Esophagus (tissue), 2 donors: ENCODE measurements around the gene ANXA6. TPM values are rescaled to one million over a fixed set of nuclear protein-coding genes. Genes with fewer than 3 reads are reported as not detected.

Source experiments
- H3K27ac ChIP-seq, 2 donors: one replicate each; pipeline ENCODE4 v1.5.1; 2013; ENCODE audit warnings: low read depth in 2 of 2, mild to moderate bottlenecking in 2 of 2, inconsistent platforms in 1 of 2, low read length in 1 of 2, moderate library complexity in 1 of 2
- H3K27me3 ChIP-seq, 2 donors: one replicate each; pipeline ENCODE4 v1.6.1; 2013; ENCODE audit warnings: low read length in 2 of 2, control low read depth in 1 of 2, mild to moderate bottlenecking in 1 of 2; ENCODE audit not compliant: insufficient read depth in 2 of 2, control insufficient read depth in 1 of 2
- H3K36me3 ChIP-seq, 2 donors: one replicate each; pipeline ENCODE4 v1.6.1; 2013; ENCODE audit warnings: low read length in 1 of 2; ENCODE audit not compliant: control insufficient read depth in 2 of 2, insufficient read depth in 2 of 2
- H3K4me1 ChIP-seq, 2 donors: one replicate each; pipeline ENCODE4 v1.6.1; 2013; ENCODE audit warnings: low read length in 1 of 2; ENCODE audit not compliant: control insufficient read depth in 2 of 2, insufficient read depth in 2 of 2
- H3K4me3 ChIP-seq, 2 donors: one replicate each; pipeline ENCODE4 v1.5.1; 2013; ENCODE audit warnings: low read length in 2 of 2, mild to moderate bottlenecking in 2 of 2, low read depth in 1 of 2, moderate library complexity in 1 of 2
- H3K9me3 ChIP-seq, 2 donors: one replicate each; pipeline ENCODE4 v1.6.1; 2013; ENCODE audit warnings: mild to moderate bottlenecking in 2 of 2, low read depth in 1 of 2, low read length in 1 of 2, moderate library complexity in 1 of 2; ENCODE audit not compliant: control insufficient read depth in 2 of 2, insufficient read depth in 1 of 2
- WGBS, 2 donors: extraction: QIAGEN DNeasy Blood & Tissue Kit; methylation state at CpG; one replicate each; pipeline ENCODE4 v1.1.7; 2013; 5-methylcytosine and 5-hydroxymethylcytosine counted together
- polyA plus RNA-seq, 2 donors: library from polyadenylated mRNA; stranded (reverse); fragments of 200-250 nt; gene quantifications; one replicate each; pipeline ENCODE4 v1.2.3, GENCODE V29; 2013
- donor health status: healthy with polysubstance abuse.
- donor health status: Bipolar disorder and iron deficiency.

The ANXA6 gene
- polyA plus RNA-seq, 2 donors, result 10.7 to 23.2 TPM

DNA sequence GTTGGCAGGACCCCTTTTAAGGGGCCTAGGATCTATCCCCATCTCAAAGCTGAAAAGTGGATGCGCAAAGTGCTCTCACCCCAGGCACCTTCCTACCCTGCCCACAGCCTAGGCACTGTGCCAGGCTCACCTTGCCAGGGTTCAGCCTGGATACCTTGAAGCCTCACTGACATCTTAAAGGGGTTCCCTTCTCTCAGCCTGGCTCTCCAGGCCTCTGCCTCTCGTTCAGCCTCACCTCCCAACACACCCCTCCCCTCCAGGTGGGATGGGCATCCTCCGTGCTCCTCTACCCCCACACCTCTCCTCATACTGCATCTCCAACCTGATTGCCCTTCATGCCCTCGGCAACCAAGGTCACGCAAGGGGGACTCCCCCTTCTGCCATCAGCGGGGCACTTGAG lies 102.2 kb downstream of the ANXA6 start:
- 86 to 88% methylated on average over 6 of the region's 6 CpGs for WGBS, 2 donors
- no peaks in the 10 kb centered on the region for H3K27me3 ChIP-seq
- no peak overlapping the region for H3K27ac ChIP-seq
- no peaks in the 10 kb centered on the region for H3K9me3 ChIP-seq
- peaks cover 0 to 7% of the 10 kb centered on the region in 2 donors for H3K4me1 ChIP-seq
- H3K36me3 ChIP-seq, result peaks cover 18 to 52% of the 10 kb centered on the region in 2 donors
- no peak overlapping the region for H3K4me3 ChIP-seq

DNA sequence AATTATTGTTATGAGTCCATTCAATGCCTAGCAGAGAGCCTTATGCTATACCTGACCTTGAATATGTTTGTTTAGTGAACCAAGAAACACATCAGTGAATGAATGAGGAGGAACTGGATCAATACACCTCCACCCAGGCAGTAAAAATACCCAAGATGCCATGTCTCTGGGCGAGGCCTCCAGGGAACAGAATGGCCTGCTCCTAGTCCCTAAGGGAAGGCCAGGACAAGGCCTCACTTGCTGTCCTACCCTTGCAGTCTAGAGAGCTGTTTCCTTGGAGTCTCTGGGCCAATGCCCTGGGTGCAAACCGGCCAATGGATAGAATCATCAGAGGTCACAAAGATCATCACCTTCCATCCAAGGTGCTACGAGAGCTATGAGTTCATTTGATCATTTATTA lies 102.9 kb downstream of the ANXA6 start:
- Histone ChIP-seq H3K36me3 (peaks cover 20 to 51% of the 10 kb centered on the region in 2 donors), H3K9me3 (no peaks in the 10 kb centered on the region), H3K4me3 (no peak overlapping the region), H3K27me3 (no peaks in the 10 kb centered on the region), H3K27ac (no peak overlapping the region), H3K4me1 (peaks cover 0 to 2% of the 10 kb centered on the region in 2 donors)
- 75 to 91% methylated on average over 3 of the region's 3 CpGs for WGBS, 2 donors

DNA sequence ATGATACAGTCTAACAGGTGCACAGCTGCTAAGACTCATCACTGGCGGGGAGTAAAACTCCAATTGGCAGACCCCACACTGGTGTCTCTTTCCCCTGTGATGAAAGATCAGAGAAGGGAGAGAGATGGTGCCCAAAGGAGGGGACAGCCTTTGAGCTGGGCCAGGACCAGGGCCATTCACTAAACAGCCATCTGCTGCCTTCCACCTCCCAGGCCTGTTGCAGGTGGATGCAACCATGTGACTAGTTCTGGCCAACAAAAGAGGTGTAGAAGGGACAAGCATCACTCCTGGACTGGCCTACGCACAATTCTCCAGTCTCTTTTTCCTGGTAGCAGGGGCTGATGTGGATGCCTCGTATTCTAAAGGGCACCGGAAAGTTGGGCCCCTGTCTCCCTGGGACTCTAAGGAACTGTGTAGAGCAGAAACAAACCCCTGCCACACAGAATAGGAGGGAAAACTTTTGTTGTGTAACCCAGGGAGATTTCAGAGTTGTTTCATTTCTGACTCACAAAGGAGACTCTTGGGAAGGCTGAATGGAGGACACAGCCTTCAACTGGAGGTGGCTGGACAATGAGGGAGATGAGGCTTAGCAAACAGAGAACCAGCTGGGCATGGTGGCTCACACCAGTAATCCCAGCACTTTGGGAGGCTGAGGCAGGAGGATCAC lies 103.7 kb downstream of the ANXA6 start:
- 96% methylated on average over 4 of the region's 4 CpGs for WGBS, 2 donors
- peak overlapping the region in 1 of 2 donors; percentile 45 for H3K27ac ChIP-seq
- no peaks in the 10 kb centered on the region for H3K9me3 ChIP-seq
- no peak overlapping the region for H3K4me3 ChIP-seq
- peaks cover 18 to 55% of the 10 kb centered on the region in 2 donors for H3K36me3 ChIP-seq
- H3K27me3 ChIP-seq, result no peaks in the 10 kb centered on the region
- peaks cover 0 to 2% of the 10 kb centered on the region in 2 donors for H3K4me1 ChIP-seq

DNA sequence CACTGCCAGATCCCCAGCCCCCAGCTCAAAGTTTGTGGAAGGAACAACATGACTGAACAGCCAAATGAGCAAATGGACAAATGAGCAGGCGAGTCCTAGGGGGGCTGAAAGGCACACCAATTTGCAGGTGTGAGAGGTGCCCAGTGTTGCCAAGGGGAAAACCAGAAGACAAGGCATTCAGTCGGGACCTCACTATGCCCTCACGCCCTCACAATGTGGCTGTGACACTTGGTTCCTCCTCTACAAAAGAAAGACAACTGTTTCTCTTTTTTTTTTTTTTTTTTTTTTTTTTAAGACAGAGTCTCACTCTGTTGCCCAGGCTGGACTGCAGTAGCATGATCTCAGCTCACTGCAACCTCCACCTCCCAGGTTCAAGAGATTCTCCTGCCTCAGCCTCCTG lies 104.7 kb downstream of the ANXA6 start:
- peaks cover 15 to 56% of the 10 kb centered on the region in 2 donors for H3K36me3 ChIP-seq
- H3K4me3 ChIP-seq, result no peak overlapping the region
- H3K9me3 ChIP-seq, result no peaks in the 10 kb centered on the region
- peaks cover 0 to 2% of the 10 kb centered on the region in 2 donors for H3K4me1 ChIP-seq
- no peaks in the 10 kb centered on the region for H3K27me3 ChIP-seq
- WGBS, 2 donors, result 83 to 87% methylated on average over 3 of the region's 3 CpGs
- no peak overlapping the region for H3K27ac ChIP-seq

DNA sequence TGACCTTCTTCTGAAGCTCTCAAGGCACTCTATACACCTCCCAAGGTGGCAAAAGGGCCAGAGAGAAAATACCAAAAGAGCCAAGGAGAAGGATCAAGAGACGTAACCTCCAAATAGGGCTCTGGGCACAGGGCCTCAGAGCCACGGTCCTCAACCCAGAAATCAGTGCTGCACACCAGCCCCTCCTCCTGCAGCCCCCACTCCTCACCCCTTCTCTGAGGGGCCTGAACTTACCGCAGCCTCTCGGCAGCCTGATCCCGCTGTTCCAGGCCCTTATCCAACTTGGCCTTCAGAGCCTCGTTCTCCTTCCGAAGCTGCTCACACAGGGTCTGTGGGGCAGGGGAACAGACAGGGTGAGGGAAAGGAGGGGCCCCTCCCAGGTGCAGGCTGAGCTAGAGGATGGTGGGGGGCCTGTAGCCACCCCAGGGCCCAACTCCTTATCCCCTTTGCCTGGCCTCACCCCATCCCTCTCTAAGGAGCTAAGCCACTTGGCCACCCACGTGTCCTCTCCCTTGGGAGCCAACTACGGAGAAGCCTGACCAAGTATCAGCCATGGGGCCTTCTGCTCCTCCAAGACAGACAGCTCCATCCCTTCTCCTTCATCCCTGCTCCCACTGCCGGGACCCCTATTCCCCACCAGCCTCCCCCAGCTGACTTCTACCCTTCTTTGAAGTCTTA lies 105.5 kb downstream of the ANXA6 start:
- 80 to 82% methylated on average over 10 of the region's 10 CpGs for WGBS, 2 donors
- Histone ChIP-seq H3K4me1 (peaks cover 0 to 2% of the 10 kb centered on the region in 2 donors), H3K27me3 (no peaks in the 10 kb centered on the region), H3K36me3 (peaks cover 15 to 60% of the 10 kb centered on the region in 2 donors), H3K4me3 (no peak overlapping the region), H3K9me3 (no peaks in the 10 kb centered on the region), H3K27ac (no peak overlapping the region)

DNA sequence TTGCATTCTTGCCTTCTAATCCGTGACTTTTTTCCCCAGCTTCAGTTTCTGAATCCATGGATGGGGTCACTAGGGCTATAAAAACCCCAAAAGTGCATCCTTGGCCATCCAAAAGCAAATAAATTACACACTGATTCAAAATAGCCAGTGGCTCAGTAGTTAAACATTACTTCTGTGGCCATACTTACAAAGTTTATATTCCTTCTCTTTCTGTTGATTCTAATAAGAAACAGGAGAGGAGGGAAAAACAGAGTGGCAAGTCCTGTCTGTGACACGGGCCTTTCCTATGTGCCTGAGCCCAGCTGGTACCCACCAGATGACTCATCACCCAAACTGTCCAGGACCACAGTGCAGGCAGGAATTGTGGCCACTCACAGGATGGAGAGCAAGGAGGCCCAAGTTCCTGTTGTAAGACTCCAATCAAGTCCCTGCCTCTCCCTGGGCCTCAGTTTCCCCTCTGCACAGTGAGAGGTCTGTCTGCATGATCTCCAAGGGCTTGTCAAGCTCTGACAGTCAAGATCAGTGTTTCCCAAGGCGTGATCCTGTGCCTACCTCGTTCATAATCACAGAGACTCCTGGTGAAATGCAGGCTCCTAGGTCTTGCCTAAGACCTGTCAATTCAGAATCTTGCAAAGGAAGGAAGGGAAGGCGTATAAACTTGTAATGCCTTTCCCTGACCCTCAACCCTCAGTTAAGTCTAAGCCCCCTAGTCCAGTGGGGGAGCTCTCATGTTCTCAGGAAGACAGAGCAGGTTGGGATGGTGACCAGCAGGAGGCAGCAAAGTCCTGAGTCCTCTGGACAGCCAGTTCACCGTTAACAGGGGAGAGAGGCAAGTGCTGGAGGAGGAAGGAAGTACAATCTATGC lies 106.3 kb downstream of the ANXA6 start:
- Histone ChIP-seq H3K36me3 (peaks cover 15 to 54% of the 10 kb centered on the region in 2 donors), H3K9me3 (no peaks in the 10 kb centered on the region), H3K4me1 (peaks cover 0 to 2% of the 10 kb centered on the region in 2 donors), H3K4me3 (no peak overlapping the region), H3K27me3 (no peaks in the 10 kb centered on the region), H3K27ac (no peak overlapping the region)
- WGBS, 2 donors, result 66 to 71% methylated on average over 6 of the region's 6 CpGs

Other genes with a start within 250 kb of the ANXA6 start
- 100 to 1,000 TPM; 143 to 277 TPM for gene GPX3, start 137.2 kb downstream of the ANXA6 start, polyA plus RNA-seq
- 100 to 1,000 TPM in 1 of 2 donors, 10 to 100 TPM in 1; 68.3 to 140 TPM for gene TNIP1, start 76.7 kb downstream of the ANXA6 start, polyA plus RNA-seq
- gene CCDC69, start 66.3 kb upstream of the ANXA6 start, polyA plus RNA-seq, result 10 to 100 TPM; 24.2 to 32.4 TPM
- gene GM2A, start 95.4 kb upstream of the ANXA6 start, polyA plus RNA-seq, result 10 to 100 TPM; 43.4 to 80.7 TPM
- not detected for gene SLC36A3, start 146.0 kb upstream of the ANXA6 start, polyA plus RNA-seq
- not detected for gene SLC36A2, start 189.8 kb upstream of the ANXA6 start, polyA plus RNA-seq